IMR-90 (cell line): ENCODE measurements around the gene RASSF5. TPM values are rescaled to one million over a fixed set of nuclear protein-coding genes. Genes with fewer than 3 reads are reported as not detected.

Experiments
- ATAC-seq: fragments of 200-7000 bp; cut with Tn5 transposase; 2 replicates; pipeline ENCODE4 v1.9.1; 2020; ENCODE audit warnings: low read depth, mild to moderate bottlenecking, moderate library complexity
- BruUV-seq: library from RNA; stranded (reverse); fragments of 400-500 nt; replicated peaks from 2 replicates; lab custom pipeline; 2021; lab: Mats Ljungman, UMichigan
- CTCF ChIA-PET: fragments of 300-600 bp; formaldehyde crosslinking; extraction: SDS; loops from one replicate; lab custom pipeline; 2021; ENCODE audit warnings: antibody characterized with exemption; lab: Yijun Ruan, JAX
- POLR2A ChIA-PET: fragments of 300-600 bp; sonication (Branson Sonifier 250); formaldehyde crosslinking; loops from one replicate; lab custom pipeline; 2022; ENCODE audit warnings: antibody characterized with exemption; ENCODE audit not compliant: unreplicated experiment; lab: Charles Lee
- DNase-seq: peaks from one replicate; pipeline ENCODE4 v3.0.0; 2013
- H2AFZ ChIP-seq: replicated peaks from 2 replicates; pipeline ENCODE3; 2013; ENCODE audit warnings: low read length, mild to moderate bottlenecking; ENCODE audit not compliant: poor library complexity
- H2AK5ac ChIP-seq: 2 replicates; pipeline ENCODE4 v1.6.1; 2013; ENCODE audit warnings: low read depth, low read length, inconsistent platforms
- H2AK9ac ChIP-seq: replicated peaks from 2 replicates; pipeline ENCODE3; 2013; ENCODE audit warnings: mild to moderate bottlenecking, low read depth, low read length, moderate library complexity; ENCODE audit not compliant: poor library complexity
- H2BK120ac ChIP-seq: 2 replicates; pipeline ENCODE4 v1.6.1; 2013; ENCODE audit warnings: low read depth, low read length, inconsistent platforms
- H2BK15ac ChIP-seq: 3 replicates; pipeline ENCODE4 v1.6.1; 2013; ENCODE audit warnings: low read depth, low read length, inconsistent platforms
- H2BK20ac ChIP-seq: 2 replicates; pipeline ENCODE4 v1.6.1; 2013; ENCODE audit warnings: low read depth, mild to moderate bottlenecking, inconsistent platforms, low read length, moderate library complexity
- H2BK5ac ChIP-seq: 2 replicates; pipeline ENCODE4 v1.6.1; 2013; ENCODE audit warnings: mild to moderate bottlenecking, low read depth, low read length, inconsistent platforms; ENCODE audit not compliant: poor library complexity, severe bottlenecking
- H3K14ac ChIP-seq: replicated peaks from 2 replicates; pipeline ENCODE4 v1.6.1; 2013; ENCODE audit warnings: low read depth, low read length, inconsistent platforms
- H3K18ac ChIP-seq: 2 replicates; pipeline ENCODE4 v1.6.1; 2013; ENCODE audit warnings: low read depth, low read length, control low read depth
- H3K23ac ChIP-seq: 2 replicates; pipeline ENCODE4 v1.6.1; 2013; ENCODE audit warnings: low read depth, low read length, inconsistent platforms
- H3K27ac ChIP-seq: 2 replicates; pipeline ENCODE4 v1.5.1; 2013; ENCODE audit warnings: mild to moderate bottlenecking, control low read depth, low read length; ENCODE audit not compliant: insufficient read depth
- H3K27me3 ChIP-seq: 2 replicates; pipeline ENCODE4 v1.6.1; 2013; ENCODE audit warnings: low read length; ENCODE audit not compliant: control insufficient read depth, insufficient read depth
- H3K36me3 ChIP-seq: 2 replicates; pipeline ENCODE4 v1.6.1; 2013; ENCODE audit warnings: low read length, mixed read lengths; ENCODE audit not compliant: control insufficient read depth, insufficient read depth
- H3K4ac ChIP-seq: 2 replicates; pipeline ENCODE4 v1.6.1; 2013; ENCODE audit warnings: low read depth, low read length, inconsistent platforms
- H3K4me1 ChIP-seq: 2 replicates; pipeline ENCODE4 v1.6.1; 2013; ENCODE audit warnings: low read length, mixed read lengths; ENCODE audit not compliant: control insufficient read depth, insufficient read depth
- H3K4me2 ChIP-seq: 2 replicates; pipeline ENCODE4 v1.6.1; 2013; ENCODE audit warnings: low read depth, mild to moderate bottlenecking, control low read depth, low read length, moderate library complexity
- H3K4me3 ChIP-seq: 2 replicates; pipeline ENCODE4 v1.5.1; 2013; ENCODE audit warnings: low read depth, mild to moderate bottlenecking, control low read depth, low read length, moderate library complexity; ENCODE audit not compliant: insufficient read depth
- H3K56ac ChIP-seq: 2 replicates; pipeline ENCODE4 v1.6.1; 2013; ENCODE audit warnings: low read length, inconsistent platforms; ENCODE audit not compliant: insufficient read depth; ENCODE audit errors: extremely low read depth
- H3K79me1 ChIP-seq, 2 experiments: 2 replicates each; pipeline ENCODE4 v1.6.1; 2013; ENCODE audit warnings: low read length in 2 of 2, inconsistent platforms in 1 of 2, low read depth in 1 of 2
- H3K9ac ChIP-seq: 2 replicates; pipeline ENCODE4 v1.6.1; 2013; ENCODE audit warnings: low read depth, low read length, control low read depth
- H3K9me1 ChIP-seq: 2 replicates; pipeline ENCODE4 v1.6.1; 2013; ENCODE audit warnings: low read length, inconsistent platforms; ENCODE audit not compliant: insufficient read depth
- H3K9me3 ChIP-seq: 2 replicates; pipeline ENCODE4 v1.6.1; 2013; ENCODE audit warnings: low read length; ENCODE audit not compliant: control insufficient read depth, insufficient read depth
- H4K20me1 ChIP-seq: 2 replicates; pipeline ENCODE4 v1.6.1; 2013; ENCODE audit warnings: low read length, inconsistent platforms; ENCODE audit not compliant: insufficient read depth
- H4K5ac ChIP-seq: 2 replicates; pipeline ENCODE4 v1.6.1; 2013; ENCODE audit warnings: mild to moderate bottlenecking, low read depth, low read length, control low read depth
- H4K8ac ChIP-seq, 2 experiments: 2 replicates each; pipeline ENCODE4 v1.6.1; 2013; ENCODE audit warnings: low read depth in 2 of 2, low read length in 2 of 2, control low read depth in 1 of 2, inconsistent platforms in 1 of 2
- H4K91ac ChIP-seq: 2 replicates; pipeline ENCODE4 v1.6.1; 2013; ENCODE audit warnings: low read depth, low read length, inconsistent platforms; ENCODE audit not compliant: insufficient read depth
- BHLHE40 ChIP-seq: fragments of 150-350 bp; IDR thresholded peaks from 2 replicates; pipeline ENCODE4 v1.6.1; 2016; ENCODE audit warnings: mild to moderate bottlenecking, low read depth, low read length
- CEBPB ChIP-seq: IDR thresholded peaks from 2 replicates; pipeline ENCODE4 v1.6.1; 2012; ENCODE audit warnings: low read depth, low read length, improper control_type of control experiment
- CHD1 ChIP-seq: IDR thresholded peaks from 2 replicates; pipeline ENCODE4 v1.6.1; 2012; ENCODE audit warnings: low read depth, low read length, improper control_type of control experiment
- CTCF ChIP-seq: conservative IDR thresholded peaks from 2 replicates; pipeline ENCODE4 v1.5.1; 2012; ENCODE audit warnings: mild to moderate bottlenecking, low read depth, low read length, improper control_type of control experiment
- ELK1 ChIP-seq: fragments of 150-350 bp; IDR thresholded peaks from 2 replicates; pipeline ENCODE4 v1.6.1; 2016; ENCODE audit warnings: low read depth, mild to moderate bottlenecking, low read length, moderate library complexity, borderline replicate concordance
- FOS ChIP-seq: fragments of 150-350 bp; IDR thresholded peaks from 2 replicates; pipeline ENCODE4 v1.6.1; 2016; ENCODE audit warnings: low read depth, low read length
- MAFK ChIP-seq: IDR thresholded peaks from 2 replicates; pipeline ENCODE4 v1.6.1; 2012; ENCODE audit warnings: low read depth, low read length, improper control_type of control experiment
- MAZ ChIP-seq: IDR thresholded peaks from 2 replicates; pipeline ENCODE4 v1.6.1; 2012; ENCODE audit warnings: low read depth, mild to moderate bottlenecking, low read length, improper control_type of control experiment, moderate library complexity, borderline replicate concordance
- MXI1 ChIP-seq: IDR thresholded peaks from 2 replicates; pipeline ENCODE4 v1.6.1; 2012; ENCODE audit warnings: low read depth, mild to moderate bottlenecking, low read length, moderate library complexity, borderline replicate concordance
- NFE2L2 ChIP-seq: fragments of 150-350 bp; IDR thresholded peaks from 2 replicates; pipeline ENCODE4 v1.6.1; 2016; ENCODE audit warnings: low read depth, mild to moderate bottlenecking, low read length
- POLR2A ChIP-seq: IDR thresholded peaks from 2 replicates; pipeline ENCODE4 v1.6.1; 2012; ENCODE audit warnings: mild to moderate bottlenecking, low read depth, low read length
- RAD21 ChIP-seq: IDR thresholded peaks from 2 replicates; pipeline ENCODE4 v1.6.1; 2012; ENCODE audit warnings: low read length, improper control_type of control experiment
- RCOR1 ChIP-seq: IDR thresholded peaks from 2 replicates; pipeline ENCODE4 v1.6.1; 2012; ENCODE audit warnings: mild to moderate bottlenecking, low read length, improper control_type of control experiment; ENCODE audit not compliant: insufficient replicate concordance
- RFX5 ChIP-seq: IDR thresholded peaks from 2 replicates; pipeline ENCODE4 v1.8.0; 2012; ENCODE audit warnings: low read depth, mild to moderate bottlenecking, low read length, moderate library complexity
- USF2 ChIP-seq: fragments of 150-350 bp; IDR thresholded peaks from 2 replicates; pipeline ENCODE4 v1.6.1; 2017; ENCODE audit warnings: mild to moderate bottlenecking, antibody characterized with exemption, low read length, low read depth
- WGBS, 2 experiments: methylation state at CpG; one replicate each; pipeline versions ENCODE4 v1.1.5 to v1.1.7; 2013; ENCODE audit warnings: missing lambda C conversion rate in 2 of 2; ENCODE audit not compliant: insufficient read length in 1 of 2; ENCODE audit errors: extremely low coverage in 2 of 2; 5-methylcytosine and 5-hydroxymethylcytosine counted together
- dilution Hi-C: fragments of 300-500 bp; cut with HindIII; formaldehyde crosslinking; loops from one replicate; pipeline ENCODE4 v1.14.3; 2018; ENCODE audit warnings: low sequenced_read_pairs; ENCODE audit not compliant: unreplicated experiment
- in situ Hi-C: fragments of 300-500 bp; cut with MboI; formaldehyde crosslinking; loops from 3 replicates; pipeline ENCODE4 v1.14.3; 2019; ENCODE audit warnings: low sequenced_read_pairs, inconsistent platforms, mixed read lengths
- intact Hi-C: fragments of 100-400 bp; cut with micrococcal nuclease; formaldehyde crosslinking; loops from 2 replicates; pipeline ENCODE4 v1.10.0; 2022
- polyA plus RNA-seq, 3 experiments: library from polyadenylated mRNA; depleted of rRNA; stranded (reverse); fragments of >200 nt; gene quantifications; 2 replicates each; pipeline ENCODE4 v1.2.3, GENCODE V29; 2012; ENCODE audit warnings: low replicate concordance in 1 of 3
- total RNA-seq: library from RNA; depleted of rRNA; stranded (reverse); fragments of >200 nt; gene quantifications from 2 replicates; pipeline ENCODE4 v1.2.3, GENCODE V29; 2012

Gene RASSF5
- total and polyA plus RNA-seq, 2 of the 4 experiments (the other 2 are of a cell fraction), result 0.18 to 1.1 TPM

- dilution Hi-C loops, result no loop called here
- no TSS peak for BruUV-seq
- H3K23ac ChIP-seq, result no peak overlapping the region
- no peaks in the 10 kb centered on the region for H3K9me1 ChIP-seq
- no peak overlapping the region for H3K27ac ChIP-seq
- no peak overlapping the region for H3K4me3 ChIP-seq
- no peak overlapping the region for H3K4ac ChIP-seq
- CTCF ChIA-PET, result interaction anchor here (0.6 to 1.4 kb wide), 17 partner anchors 9 to 851 kb away, joined by 3 to 10 read pairs (median 3); no protein-coding TSS in a partner anchor
- peak overlapping the region; percentile 60 for H2AK9ac ChIP-seq
- peak; percentile 31 for DNase-seq
- H3K14ac ChIP-seq, result no peak overlapping the region
- no peak overlapping the region for H3K9ac ChIP-seq
- no peak overlapping the region for H2BK15ac ChIP-seq
- H2AK5ac ChIP-seq, result peak overlapping the region; percentile 37; the same call in 1 of the 2 replicates
- no peak overlapping the region for H4K91ac ChIP-seq
- no peaks in the 10 kb centered on the region for H3K36me3 ChIP-seq
- H3K27me3 ChIP-seq, result peaks cover 2% of the 10 kb centered on the region
- 0% methylated on average over 1 of the region's 9 CpGs; no CpG with 5 or more reads in 1 of the 2 experiments for WGBS, 2 experiments
- ATAC-seq, result peak; percentile 96
- no peak overlapping the region for H2AFZ ChIP-seq
- no peak overlapping the region for H4K8ac ChIP-seq
- no peaks in the 10 kb centered on the region for H3K9me3 ChIP-seq
- no peak overlapping the region for H3K4me2 ChIP-seq
- no peak overlapping the region for H3K56ac ChIP-seq
- H3K4me1 ChIP-seq, result no peaks in the 10 kb centered on the region
- no peak overlapping the region for H2BK5ac ChIP-seq
- POLR2A ChIA-PET, result interaction anchor here (0.6 kb wide), 1 partner anchor 29 kb away, joined by 4 read pairs; no protein-coding TSS in a partner anchor
- no peak overlapping the region for H2BK120ac ChIP-seq
- no peak overlapping the region for H2BK20ac ChIP-seq
- intact Hi-C loops, result loop anchor here (2.0 kb wide), 1 partner anchor 38 kb away; no protein-coding TSS in a partner anchor
- no peaks in the 10 kb centered on the region for H3K79me1 ChIP-seq
- H3K18ac ChIP-seq, result no peak overlapping the region
- H4K5ac ChIP-seq, result no peak overlapping the region
- peaks cover 5% of the 10 kb centered on the region for H4K20me1 ChIP-seq
- in situ Hi-C loops, result loop anchor here (5.0 kb wide), 2 partner anchors 38 to 62 kb away; no protein-coding TSS in a partner anchor
- TF ChIP-seq ELK1, result no peak
- TF ChIP-seq BHLHE40, result no peak
- no peak for TF ChIP-seq POLR2A
- TF ChIP-seq CHD1, result no peak
- TF ChIP-seq CEBPB, result no peak
- no peak for TF ChIP-seq RCOR1
- no peak for TF ChIP-seq NFE2L2
- TF ChIP-seq USF2, result peak; percentile 80
- TF ChIP-seq CTCF, result peak; percentile 74
- TF ChIP-seq RAD21, result peak; percentile 68
- TF ChIP-seq FOS, result no peak
- TF ChIP-seq MAZ, result no peak
- TF ChIP-seq MAFK, result no peak
- no peak for TF ChIP-seq RFX5
- TF ChIP-seq MXI1, result no peak
Measured at GRCh38 chr1:206544562-206545257, 37.4 kb downstream of the RASSF5 start.
